Progenitor cell of endocrine pancreas (in vitro differentiated cells): ENCODE measurements around the gene TAGAP. TPM values are rescaled to one million over a fixed set of nuclear protein-coding genes. Genes with fewer than 3 reads are reported as not detected.

ENCODE experiments used
- DNase-seq: peaks from one replicate; pipeline ENCODE4 v3.0.0; 2021; ENCODE audit warnings: low spot score; ENCODE audit not compliant: unreplicated experiment
- H3K27ac Mint-ChIP-seq: 2 replicates; pipeline ENCODE4 v1.8.0; 2021; ENCODE audit warnings: mild to moderate bottlenecking, moderate library complexity, mixed read lengths
- H3K27me3 Mint-ChIP-seq: 2 replicates; pipeline ENCODE4 v1.8.0; 2021; ENCODE audit warnings: mixed read lengths
- H3K36me3 Mint-ChIP-seq: 2 replicates; pipeline ENCODE4 v1.8.0; 2022; ENCODE audit warnings: mixed read lengths; ENCODE audit not compliant: insufficient read depth
- H3K4me1 Mint-ChIP-seq: 2 replicates; pipeline ENCODE4 v1.8.0; 2021; ENCODE audit warnings: low read depth, mixed read lengths
- H3K4me3 Mint-ChIP-seq: 2 replicates; pipeline ENCODE4 v1.8.0; 2021; ENCODE audit warnings: low read depth, mild to moderate bottlenecking, moderate library complexity, mixed read lengths
- H3K9me3 Mint-ChIP-seq: 2 replicates; pipeline ENCODE4 v1.8.0; 2021; ENCODE audit warnings: low read depth, mixed read lengths
- total RNA-seq: library from RNA; stranded (reverse); gene quantifications from 2 replicates; pipeline ENCODE4 v1.2.1, GENCODE V29; 2021
- TF ChIP-seq, protein P1 (sequence below): fragments of 200-600 bp; sonication (generic); IDR thresholded peaks from one replicate; pipeline ENCODE4 v1.5.0; 2021; ENCODE audit warnings: antibody characterized with exemption, mild to moderate bottlenecking; ENCODE audit not compliant: unreplicated experiment

Gene TAGAP
- total RNA-seq, 1 donor from 2014 or later, result not detected

DNA sequence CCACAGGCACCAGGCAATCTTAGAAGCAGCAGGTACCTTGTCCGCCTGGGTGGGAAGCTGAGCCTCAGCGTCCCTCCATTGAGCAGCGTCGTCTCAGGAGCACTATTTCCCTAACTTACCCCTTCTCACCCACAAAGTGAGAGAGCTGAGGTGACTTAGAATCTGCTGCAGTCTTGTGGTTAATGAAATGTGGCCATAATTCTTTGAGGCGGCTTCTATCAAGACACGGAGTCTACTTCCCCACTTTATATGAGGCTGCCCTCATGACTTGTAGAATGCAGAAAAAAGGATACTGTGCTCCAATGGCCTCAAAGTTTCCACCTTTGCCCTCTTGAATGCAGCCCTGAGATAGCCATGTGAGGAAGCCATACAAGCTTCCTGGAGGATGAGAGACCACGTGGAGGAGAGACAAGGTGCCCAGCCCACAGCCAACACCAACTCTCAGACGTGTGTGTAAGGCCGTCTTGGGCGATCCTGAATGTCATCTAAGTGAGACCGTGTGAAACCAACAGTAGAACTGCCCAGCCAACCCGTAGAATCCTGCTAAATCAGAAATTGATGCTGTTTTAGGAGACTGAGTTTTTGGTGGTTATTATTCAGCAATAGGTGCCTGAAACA is 9.1 kb upstream of the TAGAP start:
- TF ChIP-seq, protein P1, sequence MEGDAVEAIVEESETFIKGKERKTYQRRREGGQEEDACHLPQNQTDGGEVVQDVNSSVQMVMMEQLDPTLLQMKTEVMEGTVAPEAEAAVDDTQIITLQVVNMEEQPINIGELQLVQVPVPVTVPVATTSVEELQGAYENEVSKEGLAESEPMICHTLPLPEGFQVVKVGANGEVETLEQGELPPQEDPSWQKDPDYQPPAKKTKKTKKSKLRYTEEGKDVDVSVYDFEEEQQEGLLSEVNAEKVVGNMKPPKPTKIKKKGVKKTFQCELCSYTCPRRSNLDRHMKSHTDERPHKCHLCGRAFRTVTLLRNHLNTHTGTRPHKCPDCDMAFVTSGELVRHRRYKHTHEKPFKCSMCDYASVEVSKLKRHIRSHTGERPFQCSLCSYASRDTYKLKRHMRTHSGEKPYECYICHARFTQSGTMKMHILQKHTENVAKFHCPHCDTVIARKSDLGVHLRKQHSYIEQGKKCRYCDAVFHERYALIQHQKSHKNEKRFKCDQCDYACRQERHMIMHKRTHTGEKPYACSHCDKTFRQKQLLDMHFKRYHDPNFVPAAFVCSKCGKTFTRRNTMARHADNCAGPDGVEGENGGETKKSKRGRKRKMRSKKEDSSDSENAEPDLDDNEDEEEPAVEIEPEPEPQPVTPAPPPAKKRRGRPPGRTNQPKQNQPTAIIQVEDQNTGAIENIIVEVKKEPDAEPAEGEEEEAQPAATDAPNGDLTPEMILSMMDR, result no peak
- peaks cover 13% of the 10 kb centered on the region for H3K27me3 Mint-ChIP-seq
- no peak for DNase-seq
- no peaks in the 10 kb centered on the region for H3K4me1 Mint-ChIP-seq
- H3K9me3 Mint-ChIP-seq, result no peaks in the 10 kb centered on the region
- H3K4me3 Mint-ChIP-seq, result no peak overlapping the region
- no peaks in the 10 kb centered on the region for H3K36me3 Mint-ChIP-seq
- no peak overlapping the region for H3K27ac Mint-ChIP-seq

DNA sequence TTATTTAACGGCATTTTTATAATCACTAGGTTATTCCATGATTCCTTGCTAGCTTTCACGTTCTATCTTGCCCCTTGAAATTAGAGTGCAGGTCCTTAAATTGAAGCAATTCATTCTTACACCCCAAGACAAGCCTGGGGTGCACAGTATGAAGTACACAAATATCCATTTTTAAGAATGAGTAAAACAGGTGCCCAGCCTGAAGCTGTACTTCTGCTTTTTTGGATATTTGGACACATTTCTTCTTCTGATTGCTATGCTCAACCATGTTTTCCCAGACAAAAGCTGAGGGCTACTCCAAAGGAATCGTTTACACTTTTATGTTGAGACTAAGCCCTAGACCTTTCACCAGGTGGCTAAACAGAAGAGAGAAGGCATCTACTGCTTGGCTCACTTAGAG is 7.9 kb upstream of the TAGAP start:
- Mint-ChIP-seq H3K27ac (no peak overlapping the region), H3K4me3 (no peak overlapping the region), H3K36me3 (no peaks in the 10 kb centered on the region), H3K9me3 (no peaks in the 10 kb centered on the region), H3K27me3 (peaks cover 13% of the 10 kb centered on the region), H3K4me1 (no peaks in the 10 kb centered on the region)
- DNase-seq, result no peak
- TF ChIP-seq, protein P1, result no peak

GRCh38 chr6:159047891-159048685 is 3.3 kb upstream of the TAGAP start:
- Mint-ChIP-seq H3K27ac (no peak overlapping the region), H3K4me1 (no peaks in the 10 kb centered on the region), H3K9me3 (no peaks in the 10 kb centered on the region), H3K27me3 (peaks cover 19% of the 10 kb centered on the region), H3K4me3 (no peak overlapping the region), H3K36me3 (no peaks in the 10 kb centered on the region)
- TF ChIP-seq, protein P1, result no peak
- no peak for DNase-seq

DNA sequence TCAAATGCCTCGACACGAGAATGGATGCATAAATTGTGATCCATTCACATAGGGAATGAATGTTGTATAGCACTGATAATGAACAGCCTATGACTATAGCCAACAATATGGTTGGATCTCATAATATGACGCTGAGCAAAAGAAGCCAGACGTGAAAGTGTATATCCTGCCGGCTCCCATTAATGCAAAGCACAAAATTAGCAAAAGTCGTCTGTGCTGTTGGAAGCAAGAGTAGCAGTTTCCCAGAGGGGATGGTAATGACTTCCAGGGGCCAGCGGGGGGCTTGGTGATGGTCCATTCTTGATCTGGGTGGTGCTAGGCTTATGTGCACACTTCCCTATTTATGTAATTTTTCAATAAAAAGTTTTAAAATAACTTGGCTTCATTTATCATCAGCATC is 1.0 kb upstream of the TAGAP start:
- Mint-ChIP-seq H3K9me3 (no peaks in the 10 kb centered on the region), H3K4me1 (peaks cover 1% of the 10 kb centered on the region), H3K27me3 (peaks cover 26% of the 10 kb centered on the region), H3K4me3 (no peak overlapping the region), H3K27ac (no peak overlapping the region), H3K36me3 (no peaks in the 10 kb centered on the region)
- no peak for DNase-seq
- TF ChIP-seq, protein P1, result no peak

DNA sequence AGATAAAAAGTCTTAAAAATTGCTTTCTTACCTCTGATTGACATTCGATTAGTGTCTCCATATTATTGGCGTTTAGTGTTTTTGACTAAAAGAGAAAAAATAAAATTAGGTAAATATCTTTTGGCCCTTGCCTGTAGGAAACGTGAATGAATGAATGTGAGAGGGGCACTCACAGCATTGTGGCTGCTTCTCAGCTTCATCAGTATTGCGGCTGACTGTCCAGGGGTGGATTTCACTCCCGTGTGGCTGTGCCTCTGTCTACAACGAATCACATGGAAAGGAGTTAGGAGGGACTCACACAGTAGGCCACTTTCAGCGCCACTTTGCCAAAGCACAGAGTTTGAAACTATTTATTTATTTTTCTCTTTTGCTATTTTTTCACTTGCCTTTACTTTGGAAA is 844 bp downstream of the TAGAP start:
- Mint-ChIP-seq H3K9me3 (no peaks in the 10 kb centered on the region), H3K36me3 (no peaks in the 10 kb centered on the region), H3K27me3 (peaks cover 26% of the 10 kb centered on the region), H3K4me1 (peaks cover 1% of the 10 kb centered on the region), H3K27ac (no peak overlapping the region), H3K4me3 (no peak overlapping the region)
- DNase-seq, result no peak
- TF ChIP-seq, protein P1, result no peak
